Esophagus squamous epithelium (tissue), 4 donors: ENCODE results near the gene RPGRIP1L.

ENCODE experiments used
- POLR2A ChIP-seq, 4 donors: fragments of 450-650 bp; IDR thresholded peaks; one replicate each; pipeline ENCODE4 v1.6.1; 2017; ENCODE audit warnings: antibody characterized with exemption in 4 of 4, mild to moderate bottlenecking in 4 of 4, moderate library complexity in 3 of 4
- TF ChIP-seq, protein P1 (sequence below), 6 experiments: fragments of 450-650 bp in 4 of 6; fragments of 200-600 bp in 2 of 6; sonication (generic) in 2 of 6; IDR thresholded peaks; one replicate each; pipeline ENCODE4 v1.5.1; 2016 to 2019; ENCODE audit warnings: antibody characterized with exemption in 6 of 6, mild to moderate bottlenecking in 4 of 6, moderate library complexity in 4 of 6

DNA sequence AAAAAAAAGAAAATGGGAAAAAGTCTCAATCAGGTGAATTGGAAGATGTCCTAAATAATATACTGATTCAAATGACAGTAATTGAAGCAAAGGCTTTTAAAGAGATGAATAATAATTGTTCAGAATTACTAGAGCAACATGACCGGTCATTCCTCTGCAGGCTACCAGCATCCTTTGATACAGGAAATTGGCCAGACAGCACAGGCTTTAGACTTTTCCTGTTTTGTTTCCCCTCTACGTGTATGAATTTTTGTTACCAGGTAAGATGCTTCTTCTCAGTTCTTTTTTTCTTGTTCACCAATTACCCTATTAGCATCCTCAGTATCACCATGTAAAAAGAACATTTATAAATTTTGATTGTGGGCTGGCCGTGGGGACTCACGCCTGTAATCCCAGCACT lies 77.5 kb downstream of the RPGRIP1L start:
- no peak for TF ChIP-seq POLR2A (IDR thresholded peaks at IDR 0.05)
- TF ChIP-seq, protein P1, sequence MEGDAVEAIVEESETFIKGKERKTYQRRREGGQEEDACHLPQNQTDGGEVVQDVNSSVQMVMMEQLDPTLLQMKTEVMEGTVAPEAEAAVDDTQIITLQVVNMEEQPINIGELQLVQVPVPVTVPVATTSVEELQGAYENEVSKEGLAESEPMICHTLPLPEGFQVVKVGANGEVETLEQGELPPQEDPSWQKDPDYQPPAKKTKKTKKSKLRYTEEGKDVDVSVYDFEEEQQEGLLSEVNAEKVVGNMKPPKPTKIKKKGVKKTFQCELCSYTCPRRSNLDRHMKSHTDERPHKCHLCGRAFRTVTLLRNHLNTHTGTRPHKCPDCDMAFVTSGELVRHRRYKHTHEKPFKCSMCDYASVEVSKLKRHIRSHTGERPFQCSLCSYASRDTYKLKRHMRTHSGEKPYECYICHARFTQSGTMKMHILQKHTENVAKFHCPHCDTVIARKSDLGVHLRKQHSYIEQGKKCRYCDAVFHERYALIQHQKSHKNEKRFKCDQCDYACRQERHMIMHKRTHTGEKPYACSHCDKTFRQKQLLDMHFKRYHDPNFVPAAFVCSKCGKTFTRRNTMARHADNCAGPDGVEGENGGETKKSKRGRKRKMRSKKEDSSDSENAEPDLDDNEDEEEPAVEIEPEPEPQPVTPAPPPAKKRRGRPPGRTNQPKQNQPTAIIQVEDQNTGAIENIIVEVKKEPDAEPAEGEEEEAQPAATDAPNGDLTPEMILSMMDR (IDR thresholded peaks at IDR 0.05): no peak
